Adipocyte (in vitro differentiated cells): ENCODE data around the gene ASB3.
"Not testable (repeated sequence)": the region's sequence is repeated elsewhere in the genome, so short reads cannot be mapped to it uniquely, and the experiment has no call there.

Experiments
- DNase-seq: peaks from one replicate; pipeline ENCODE4 v3.0.0-alpha.2; 2015; ENCODE audit warnings: low read depth
- H3K27me3 ChIP-seq: replicated peaks from 2 replicates; pipeline ENCODE4 v1.7.0; 2013; ENCODE audit warnings: mild to moderate bottlenecking, low read length, moderate library complexity; ENCODE audit not compliant: control insufficient read depth, insufficient read depth
- H3K36me3 ChIP-seq: 2 replicates; pipeline ENCODE4 v1.7.0; 2013; ENCODE audit warnings: low read length, mild to moderate bottlenecking, moderate library complexity; ENCODE audit not compliant: control insufficient read depth, insufficient read depth, severe bottlenecking
- H3K4me1 ChIP-seq: 2 replicates; pipeline ENCODE4 v1.7.0; 2013; ENCODE audit warnings: mild to moderate bottlenecking, low read length, moderate library complexity; ENCODE audit not compliant: control insufficient read depth, insufficient read depth
- H3K4me3 ChIP-seq: 2 replicates; pipeline ENCODE4 v1.7.0; 2013; ENCODE audit warnings: mild to moderate bottlenecking, low read length, moderate library complexity
- H3K9ac ChIP-seq: 2 replicates; pipeline ENCODE4 v1.7.0; 2013; ENCODE audit warnings: mild to moderate bottlenecking, low read length, moderate library complexity
- H3K9me3 ChIP-seq: 2 replicates; pipeline ENCODE4 v1.7.0; 2013; ENCODE audit warnings: mild to moderate bottlenecking, low read length, moderate library complexity; ENCODE audit not compliant: control insufficient read depth

Gene ASB3, protein sequence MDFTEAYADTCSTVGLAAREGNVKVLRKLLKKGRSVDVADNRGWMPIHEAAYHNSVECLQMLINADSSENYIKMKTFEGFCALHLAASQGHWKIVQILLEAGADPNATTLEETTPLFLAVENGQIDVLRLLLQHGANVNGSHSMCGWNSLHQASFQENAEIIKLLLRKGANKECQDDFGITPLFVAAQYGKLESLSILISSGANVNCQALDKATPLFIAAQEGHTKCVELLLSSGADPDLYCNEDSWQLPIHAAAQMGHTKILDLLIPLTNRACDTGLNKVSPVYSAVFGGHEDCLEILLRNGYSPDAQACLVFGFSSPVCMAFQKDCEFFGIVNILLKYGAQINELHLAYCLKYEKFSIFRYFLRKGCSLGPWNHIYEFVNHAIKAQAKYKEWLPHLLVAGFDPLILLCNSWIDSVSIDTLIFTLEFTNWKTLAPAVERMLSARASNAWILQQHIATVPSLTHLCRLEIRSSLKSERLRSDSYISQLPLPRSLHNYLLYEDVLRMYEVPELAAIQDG

GRCh38 chr2:53786705-53787613, at the start of gene ASB3, which contains the start of gene ERLEC1:
ASB3 (minus strand) TSS chr2:53786953; CDS start chr2:53765572, 21,381 bp downstream.
ERLEC1 (plus strand) TSS chr2:53787044; CDS start chr2:53787211, 167 bp downstream.
- H3K4me1 ChIP-seq: peaks cover 23% of the 10 kb centered on the region
- no peaks in the 10 kb centered on the region for H3K9me3 ChIP-seq
- peak within 1 kb of the TSS; percentile 100 for H3K4me3 ChIP-seq
- peak; percentile 92 for DNase-seq
- H3K36me3 ChIP-seq: no peaks in the 10 kb centered on the region
- H3K27me3 ChIP-seq: no peaks in the 10 kb centered on the region
- H3K9ac ChIP-seq: peak within 1 kb of the TSS; percentile 94

GRCh38 chr2:53829980-53830290, 43.2 kb upstream of the ASB3 start:
- H3K4me3 ChIP-seq, H3K9ac ChIP-seq, DNase-seq, H3K27me3 ChIP-seq, H3K9me3 ChIP-seq, H3K36me3 ChIP-seq: not testable (repeated sequence)
- peaks cover 24% of the 10 kb centered on the region for H3K4me1 ChIP-seq

GRCh38 chr2:53829273-53829979, 42.7 kb upstream of the ASB3 start:
- no peak for DNase-seq
- H3K4me1 ChIP-seq: peaks cover 24% of the 10 kb centered on the region
- no peaks in the 10 kb centered on the region for H3K27me3 ChIP-seq
- no peak overlapping the region for H3K4me3 ChIP-seq
- no peaks in the 10 kb centered on the region for H3K36me3 ChIP-seq
- no peaks in the 10 kb centered on the region for H3K9me3 ChIP-seq
- no peak overlapping the region for H3K9ac ChIP-seq

DNA sequence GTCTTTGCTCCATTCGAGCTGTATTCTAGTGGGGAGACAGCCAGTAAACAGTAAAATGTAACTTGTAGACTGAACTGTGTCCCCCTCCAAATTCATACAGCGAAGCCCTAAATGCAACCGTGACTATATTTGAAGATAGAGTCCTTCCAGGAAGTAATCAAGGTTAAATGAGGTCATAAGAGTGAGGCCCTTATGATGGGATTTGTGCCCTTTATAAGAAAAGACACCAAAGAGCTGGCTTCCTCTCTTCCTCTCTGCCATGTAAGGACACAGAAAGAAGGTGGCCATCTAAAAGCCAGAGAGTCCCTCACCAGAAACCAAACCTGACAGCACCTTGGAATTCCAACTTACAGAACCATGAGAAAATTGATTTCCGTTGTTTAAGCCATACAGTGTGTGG, 41.6 kb upstream of the ASB3 start:
- no peak for DNase-seq
- no peaks in the 10 kb centered on the region for H3K36me3 ChIP-seq

GRCh38 chr2:53827398-53828175, 40.8 kb upstream of the ASB3 start:
- Histone ChIP-seq H3K27me3 (no peaks in the 10 kb centered on the region), H3K9me3 (no peaks in the 10 kb centered on the region), H3K4me3 (peak overlapping the region; percentile 12), H3K36me3 (no peaks in the 10 kb centered on the region), H3K9ac (no peak overlapping the region), H3K4me1 (peaks cover 24% of the 10 kb centered on the region)
- DNase-seq: no peak

More for the DNA sequence above, 41.6 kb upstream of the ASB3 start:
- no peaks in the 10 kb centered on the region for H3K9me3 ChIP-seq
- H3K4me3 ChIP-seq: no peak overlapping the region
- no peaks in the 10 kb centered on the region for H3K27me3 ChIP-seq
- H3K9ac ChIP-seq: no peak overlapping the region
- H3K4me1 ChIP-seq: peaks cover 24% of the 10 kb centered on the region

DNA sequence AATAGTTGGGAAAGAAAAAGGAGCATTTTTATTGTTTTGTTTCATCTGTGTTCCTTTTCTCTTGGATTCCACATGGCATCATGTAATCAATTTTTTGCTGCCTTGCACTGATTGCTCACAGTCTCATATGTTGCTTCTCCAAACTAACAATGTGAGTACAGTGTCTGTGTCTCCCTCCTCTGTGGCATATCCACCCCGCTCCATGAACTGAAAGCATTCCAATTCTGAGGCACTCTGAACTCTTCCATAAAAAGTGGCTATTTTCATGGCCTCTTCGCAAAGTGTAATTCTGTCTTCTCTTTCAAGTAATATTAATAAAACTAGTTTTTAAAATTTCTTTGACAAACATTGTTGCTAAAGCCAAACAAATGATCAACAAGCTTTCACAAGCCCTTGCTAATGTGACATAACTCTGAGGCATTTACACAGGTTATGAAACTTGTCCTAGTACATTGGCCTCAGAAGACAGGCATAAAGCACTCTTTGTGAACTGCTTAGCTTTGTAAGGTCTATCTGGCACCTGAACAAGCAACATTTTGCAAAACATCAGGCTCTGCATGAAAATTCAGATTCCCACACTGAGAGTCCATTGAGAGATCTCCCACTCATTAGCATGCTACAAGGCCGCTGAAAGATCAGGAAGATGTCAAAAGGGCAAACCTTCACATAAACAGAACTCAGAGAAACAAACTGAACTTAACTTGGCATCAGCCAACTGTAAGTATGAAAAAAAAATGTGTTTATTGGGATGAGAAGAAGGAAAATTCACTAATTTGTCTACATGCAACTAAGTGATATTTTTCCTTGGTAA, 40.0 kb upstream of the ASB3 start:
- Histone ChIP-seq H3K36me3 (no peaks in the 10 kb centered on the region), H3K4me1 (peaks cover 24% of the 10 kb centered on the region), H3K4me3 (peak overlapping the region; percentile 49), H3K9ac (peak overlapping the region; percentile 59), H3K9me3 (no peaks in the 10 kb centered on the region), H3K27me3 (no peaks in the 10 kb centered on the region)
- DNase-seq: peak; percentile 39

DNA sequence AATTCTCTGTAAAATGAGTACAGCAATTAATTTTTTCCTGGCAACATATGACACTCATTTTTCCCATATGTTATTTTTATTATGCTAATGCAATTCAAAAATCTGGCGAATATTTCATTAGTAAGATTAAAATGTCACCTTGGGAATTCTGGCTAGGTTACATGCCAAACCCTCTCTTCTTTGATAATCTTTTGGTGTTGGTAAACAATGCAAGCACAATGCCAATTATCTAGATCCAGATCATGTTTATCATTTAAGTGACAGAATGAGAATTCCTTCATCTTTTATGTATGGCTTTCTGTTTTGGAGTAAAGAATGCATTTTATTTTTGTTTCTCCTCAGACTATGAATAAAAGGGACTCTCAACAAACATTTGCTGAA, 39.3 kb upstream of the ASB3 start:
- H3K36me3 ChIP-seq: no peaks in the 10 kb centered on the region
- no peak for DNase-seq
- H3K9me3 ChIP-seq: no peaks in the 10 kb centered on the region
- H3K4me1 ChIP-seq: peaks cover 24% of the 10 kb centered on the region
- H3K27me3 ChIP-seq: no peaks in the 10 kb centered on the region
- peak overlapping the region; percentile 59 for H3K9ac ChIP-seq
- peak overlapping the region; percentile 49 for H3K4me3 ChIP-seq

GRCh38 chr2:53823639-53824038, 36.9 kb upstream of the ASB3 start:
- peaks cover 24% of the 10 kb centered on the region for H3K4me1 ChIP-seq
- DNase-seq: not testable (repeated sequence)

DNA sequence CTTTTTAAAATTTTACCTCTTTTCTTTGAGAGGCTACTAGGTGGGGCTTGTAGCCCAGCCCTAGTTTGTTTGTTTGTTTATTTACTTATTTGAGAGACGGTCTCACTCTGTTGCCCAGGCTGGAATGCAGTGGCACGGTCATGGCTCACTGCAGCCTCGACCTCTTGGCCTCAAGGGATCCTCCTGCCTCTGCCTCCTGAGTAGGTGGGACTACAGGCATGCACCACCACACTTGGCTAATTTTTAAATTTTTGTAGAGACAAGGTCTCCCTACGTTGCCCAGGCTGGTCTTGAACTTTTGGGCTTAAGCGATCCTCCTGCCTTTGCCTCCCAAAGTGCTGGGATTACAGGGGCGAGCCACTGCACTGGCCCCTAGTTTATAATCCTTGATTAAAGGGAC, 35.1 kb upstream of the ASB3 start:
- DNase-seq: no peak
- Histone ChIP-seq H3K4me1 (peaks cover 13% of the 10 kb centered on the region), H3K9ac (no peak overlapping the region)

More at GRCh38 chr2:53823639-53824038, 36.9 kb upstream of the ASB3 start:
- H3K9me3 ChIP-seq, H3K9ac ChIP-seq, H3K4me3 ChIP-seq, H3K27me3 ChIP-seq: not testable (repeated sequence)
- H3K36me3 ChIP-seq: peaks cover 17% of the 10 kb centered on the region

GRCh38 chr2:53820711-53821110, 34.0 kb upstream of the ASB3 start:
- DNase-seq: no peak
- peaks cover 9% of the 10 kb centered on the region for H3K4me1 ChIP-seq

More for the DNA sequence above, 35.1 kb upstream of the ASB3 start:
- Histone ChIP-seq H3K4me3 (no peak overlapping the region), H3K27me3 (no peaks in the 10 kb centered on the region), H3K36me3 (peaks cover 34% of the 10 kb centered on the region), H3K9me3 (no peaks in the 10 kb centered on the region)

More at GRCh38 chr2:53820711-53821110, 34.0 kb upstream of the ASB3 start:
- Histone ChIP-seq H3K9ac (no peak overlapping the region), H3K9me3 (no peaks in the 10 kb centered on the region), H3K36me3 (peaks cover 38% of the 10 kb centered on the region), H3K27me3 (no peaks in the 10 kb centered on the region), H3K4me3 (no peak overlapping the region)
